ENCODE measurements around the gene ZNF581.

- TF ChIP-seq CTCF (IDR thresholded peaks at IDR 0.05) (no peak), POLR2A (IDR thresholded peaks at IDR 0.05) (no peak)
Measured at GRCh38 chr19:55670280-55671053, 27.0 kb downstream of the ZNF581 start.

Data from heart left ventricle (tissue), 13 donors.